ENCODE data around the gene IFNA13.
A peak's percentile ranks its signal among the peaks of the same experiment; 100 is the strongest.

- TF ChIP-seq CTCF (IDR thresholded peaks at IDR 0.05) (peak in 2 of 3 experiments; percentile 12 to 19), POLR2A (IDR thresholded peaks at IDR 0.05) (no peak)
Observed at GRCh38 chr9:21413624-21414023, 45.8 kb upstream of the IFNA13 start.

All from testis (tissue), 2 donors.